HEK293T (cell line): ENCODE results near the gene ZNF469.

Experiments
- CTCF ChIA-PET: fragments of 350-600 bp; formaldehyde crosslinking; extraction: SDS; loops from one replicate; lab custom pipeline; 2021; ENCODE audit warnings: antibody characterized with exemption, inconsistent platforms; lab: Yijun Ruan, JAX
- POLR2A ChIA-PET: fragments of 350-600 bp; formaldehyde crosslinking; extraction: SDS; loops from one replicate; lab custom pipeline; 2020; ENCODE audit warnings: antibody characterized with exemption, inconsistent platforms; lab: Yijun Ruan, JAX
- DNase-seq: peaks from one replicate; pipeline ENCODE4 v3.0.0; 2012; ENCODE audit warnings: mixed read lengths; ENCODE audit errors: extremely low spot score
- ARNT ChIP-seq: fragments of 450-650 bp; IDR thresholded peaks from 2 replicates; pipeline ENCODE4 v1.6.1; 2017; ENCODE audit warnings: mild to moderate bottlenecking
- BHLHE40 ChIP-seq: fragments of 450-650 bp; IDR thresholded peaks from 2 replicates; pipeline ENCODE4 v1.6.1; 2016; ENCODE audit warnings: mild to moderate bottlenecking, moderate library complexity, borderline replicate concordance
- CTBP1 ChIP-seq: fragments of 450-650 bp; IDR thresholded peaks from 2 replicates; pipeline ENCODE4 v1.6.1; 2016; ENCODE audit warnings: borderline replicate concordance
- ELF4 ChIP-seq: fragments of 450-650 bp; IDR thresholded peaks from 2 replicates; pipeline ENCODE4 v1.6.1; 2017; ENCODE audit warnings: antibody characterized with exemption
- FOXA1 ChIP-seq: fragments of 450-650 bp; IDR thresholded peaks from 2 replicates; pipeline ENCODE4 v1.6.1; 2016; ENCODE audit warnings: mild to moderate bottlenecking
- FOXK2 ChIP-seq: fragments of 450-650 bp; IDR thresholded peaks from 2 replicates; pipeline ENCODE4 v1.6.1; 2016; ENCODE audit warnings: mild to moderate bottlenecking
- FOXM1 ChIP-seq: fragments of 450-650 bp; IDR thresholded peaks from 2 replicates; pipeline ENCODE4 v1.6.1; 2017; ENCODE audit warnings: mild to moderate bottlenecking, borderline replicate concordance
- HDGF ChIP-seq: fragments of 450-650 bp; IDR thresholded peaks from 2 replicates; pipeline ENCODE4 v1.6.1; 2017; ENCODE audit warnings: antibody characterized with exemption, borderline replicate concordance
- L3MBTL2 ChIP-seq: fragments of 450-650 bp; conservative IDR thresholded peaks from 2 replicates; pipeline ENCODE4 v1.6.1; 2016; ENCODE audit warnings: mild to moderate bottlenecking
- LEF1 ChIP-seq: fragments of 450-650 bp; IDR thresholded peaks from 2 replicates; pipeline ENCODE4 v1.6.1; 2017; ENCODE audit warnings: mild to moderate bottlenecking, borderline replicate concordance
- NFRKB ChIP-seq: fragments of 450-650 bp; IDR thresholded peaks from 2 replicates; pipeline ENCODE4 v1.6.1; 2016; ENCODE audit warnings: mild to moderate bottlenecking, moderate library complexity
- SP1 ChIP-seq: fragments of 450-650 bp; IDR thresholded peaks from 2 replicates; pipeline ENCODE4 v1.6.1; 2017
- SUZ12 ChIP-seq: fragments of 450-650 bp; IDR thresholded peaks from 2 replicates; pipeline ENCODE4 v1.6.1; 2016; ENCODE audit warnings: mild to moderate bottlenecking
- TARDBP ChIP-seq: fragments of 450-650 bp; IDR thresholded peaks from 2 replicates; pipeline ENCODE4 v1.6.1; 2016
- ZNF384 ChIP-seq: fragments of 450-650 bp; IDR thresholded peaks from 2 replicates; pipeline ENCODE4 v1.6.1; 2016
- TF ChIP-seq, protein P1 (sequence below): fragments of 450-650 bp; IDR thresholded peaks from 2 replicates; pipeline ENCODE4 v1.6.1; 2016

The ZNF469 gene

DNA sequence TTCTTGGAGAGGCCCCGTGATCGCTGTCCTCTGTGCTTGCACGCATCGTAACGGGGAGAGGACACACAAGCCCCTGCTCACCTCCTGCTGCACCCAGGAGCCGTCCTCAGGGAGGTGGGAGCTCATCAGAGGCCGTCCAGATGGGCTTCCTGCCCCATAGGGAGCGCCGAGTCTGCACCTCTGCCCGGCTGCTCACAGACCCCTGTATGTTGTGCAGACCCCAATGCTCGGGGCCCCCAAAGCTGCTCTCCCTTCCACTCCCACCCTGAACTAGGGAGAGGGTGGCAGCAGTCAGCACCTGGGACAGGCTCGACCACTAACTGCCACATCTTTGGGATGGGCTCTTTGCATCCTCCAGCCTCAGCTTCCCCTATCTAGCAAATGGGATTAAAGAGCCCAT lies 4.4 kb upstream of the ZNF469 start:
- POLR2A ChIA-PET: no interaction called here
- no peak for DNase-seq
- TF ChIP-seq FOXA1: no peak
- TF ChIP-seq LEF1: no peak
- no peak for TF ChIP-seq CTBP1
- TF ChIP-seq TARDBP: no peak
- no peak for TF ChIP-seq ZNF384
- no peak for TF ChIP-seq L3MBTL2
- no peak for TF ChIP-seq ARNT
- no peak for TF ChIP-seq NFRKB
- TF ChIP-seq SP1: no peak
- CTCF ChIA-PET: no interaction called here

DNA sequence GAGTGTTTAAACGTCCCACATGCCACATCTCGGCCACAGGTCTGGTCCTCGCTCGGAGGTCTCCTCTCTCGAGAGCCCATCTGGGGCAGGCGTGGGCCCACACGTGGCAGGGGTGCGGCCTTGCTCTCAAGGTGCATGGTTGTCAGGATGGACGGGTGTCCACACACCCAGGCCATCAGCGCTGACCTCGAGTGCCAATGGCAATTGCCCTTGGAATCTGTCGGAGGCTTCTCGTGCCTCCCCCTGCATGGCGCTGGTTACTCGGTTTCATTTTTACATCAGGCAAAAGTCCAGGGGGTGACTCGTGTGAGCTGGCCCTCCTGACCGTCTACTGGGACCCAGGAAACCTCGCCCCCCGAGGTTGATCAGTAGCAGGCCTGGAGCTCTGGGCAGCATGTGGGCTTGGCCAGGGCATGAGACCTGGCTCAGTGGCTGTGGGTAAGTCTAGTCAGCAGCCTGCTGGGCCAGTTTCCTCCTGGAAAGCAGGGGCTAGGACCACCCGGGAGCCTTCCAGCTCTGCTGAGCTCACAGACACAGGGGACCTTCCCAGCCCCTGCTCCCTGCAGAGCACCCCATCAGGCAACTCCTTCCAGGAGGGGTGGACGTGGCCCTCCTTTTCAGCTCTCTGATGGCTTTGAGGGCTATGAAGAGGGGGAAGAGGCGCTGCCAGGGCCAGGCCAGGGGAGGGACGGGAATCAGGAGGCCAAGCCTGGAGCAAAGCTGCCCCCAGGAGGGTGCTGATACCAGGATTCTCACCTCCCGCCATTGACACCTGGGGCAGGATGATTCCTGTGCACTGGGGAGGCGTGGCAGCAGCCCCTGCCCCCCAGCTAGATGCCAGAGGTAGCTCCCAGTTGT lies 3.7 kb upstream of the ZNF469 start:
- DNase-seq: no peak
- POLR2A ChIA-PET: no interaction called here
- no peak for TF ChIP-seq NFRKB
- no peak for TF ChIP-seq LEF1
- no peak for TF ChIP-seq ZNF384
- TF ChIP-seq FOXM1: no peak
- TF ChIP-seq HDGF: no peak
- no peak for TF ChIP-seq SUZ12
- TF ChIP-seq CTBP1: no peak
- TF ChIP-seq SP1: no peak
- TF ChIP-seq FOXA1: no peak
- no peak for TF ChIP-seq ARNT
- TF ChIP-seq TARDBP: no peak
- CTCF ChIA-PET: no interaction called here

DNA sequence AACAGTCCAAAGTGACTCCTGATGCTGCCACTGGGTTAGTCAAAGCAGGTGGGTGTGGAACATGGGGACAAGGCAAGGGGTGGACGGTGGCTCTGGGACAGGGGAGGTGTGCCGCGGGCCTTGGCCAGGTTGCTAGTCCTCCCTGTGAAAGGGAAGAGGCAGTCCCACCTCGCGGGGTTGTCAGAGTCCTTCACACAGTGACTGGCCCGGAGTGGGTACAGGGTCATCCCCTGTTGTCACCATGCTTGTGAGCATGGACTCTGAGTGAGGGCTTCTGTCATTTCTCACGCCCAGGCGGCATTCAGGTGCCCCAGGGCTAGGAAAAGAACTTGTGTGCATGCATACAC lies 3.1 kb upstream of the ZNF469 start:
- ChIA-PET CTCF (no interaction called here), POLR2A (no interaction called here)
- no peak for DNase-seq
- no peak for TF ChIP-seq FOXM1
- no peak for TF ChIP-seq CTBP1
- TF ChIP-seq ARNT: no peak
- no peak for TF ChIP-seq NFRKB
- no peak for TF ChIP-seq L3MBTL2
- TF ChIP-seq HDGF: no peak

DNA sequence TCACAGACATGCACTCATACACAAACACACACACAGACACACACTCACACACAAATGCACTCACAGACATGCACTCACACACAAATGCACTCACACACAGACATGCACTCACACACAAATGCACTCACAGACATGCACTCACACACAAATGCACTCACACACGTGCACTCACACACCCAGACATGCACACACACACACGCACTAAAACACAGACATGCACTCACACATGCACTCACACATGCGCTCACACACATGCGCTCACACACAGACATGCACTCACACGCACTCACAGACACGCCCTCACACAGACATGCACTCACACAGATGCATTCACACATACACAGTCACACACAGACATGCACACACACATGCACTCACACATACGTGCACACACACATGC lies 2.7 kb upstream of the ZNF469 start:
- no peak for DNase-seq
- ChIA-PET POLR2A (no interaction called here), CTCF (no interaction called here)
- TF ChIP-seq BHLHE40: no peak
- TF ChIP-seq L3MBTL2: no peak
- TF ChIP-seq NFRKB: no peak

DNA sequence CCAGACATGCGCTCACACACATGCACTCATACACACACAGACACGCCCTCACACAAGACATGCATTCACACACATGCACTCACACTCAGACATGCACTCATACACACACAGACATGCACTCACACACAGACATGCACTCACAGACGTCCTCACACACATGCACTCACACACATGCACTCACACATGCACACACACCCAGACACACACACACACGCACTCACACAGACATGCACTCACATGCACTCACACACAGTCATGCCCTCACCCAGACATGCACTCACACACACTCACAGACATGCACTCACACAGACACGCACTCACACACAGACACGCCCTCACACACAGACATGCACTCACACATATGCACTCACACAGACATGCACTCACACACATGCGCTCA lies 2.1 kb upstream of the ZNF469 start:
- CTCF ChIA-PET: no interaction called here
- POLR2A ChIA-PET: no interaction called here

DNA sequence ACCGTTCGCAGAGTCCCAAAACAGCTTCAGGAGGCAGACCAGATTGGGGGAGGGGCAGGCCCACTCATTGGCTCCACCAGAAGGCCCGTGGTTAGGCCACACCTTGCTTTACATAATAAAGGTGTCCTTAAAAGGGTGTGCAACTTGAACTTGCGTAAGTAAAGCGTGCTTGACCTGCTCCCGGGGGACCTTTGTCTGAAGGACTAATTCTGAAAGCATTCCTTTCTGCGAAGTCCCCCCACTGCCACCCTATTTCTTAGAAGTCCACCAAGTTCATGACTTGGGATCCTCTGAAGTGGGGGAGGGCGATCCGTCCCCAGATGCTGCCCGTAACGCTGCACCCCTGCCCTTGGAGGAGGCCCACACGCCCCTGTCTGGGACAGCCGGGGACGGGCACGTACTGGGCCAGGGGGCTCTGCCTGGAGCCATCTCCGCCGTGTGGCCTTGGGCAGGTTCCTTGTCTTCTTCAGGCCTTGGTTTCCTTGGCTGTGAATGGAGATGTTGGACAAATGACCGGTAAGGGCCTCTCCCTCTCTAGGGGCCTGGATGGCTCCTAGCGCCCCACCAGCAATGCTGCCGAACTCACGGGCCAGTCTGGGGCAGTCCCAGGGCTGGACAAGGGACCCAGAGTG lies 823 bp upstream of the ZNF469 start:
- DNase-seq: no peak

More for the DNA sequence above, 2.1 kb upstream of the ZNF469 start:
- no peak for DNase-seq
- TF ChIP-seq FOXM1 (no peak), ELF4 (no peak), L3MBTL2 (no peak), ZNF384 (no peak), NFRKB (no peak), HDGF (no peak), SUZ12 (no peak), BHLHE40 (no peak), TARDBP (no peak), FOXK2 (no peak), LEF1 (no peak), FOXA1 (no peak), CTBP1 (no peak), ARNT (no peak), SP1 (no peak)
- TF ChIP-seq, protein P1, sequence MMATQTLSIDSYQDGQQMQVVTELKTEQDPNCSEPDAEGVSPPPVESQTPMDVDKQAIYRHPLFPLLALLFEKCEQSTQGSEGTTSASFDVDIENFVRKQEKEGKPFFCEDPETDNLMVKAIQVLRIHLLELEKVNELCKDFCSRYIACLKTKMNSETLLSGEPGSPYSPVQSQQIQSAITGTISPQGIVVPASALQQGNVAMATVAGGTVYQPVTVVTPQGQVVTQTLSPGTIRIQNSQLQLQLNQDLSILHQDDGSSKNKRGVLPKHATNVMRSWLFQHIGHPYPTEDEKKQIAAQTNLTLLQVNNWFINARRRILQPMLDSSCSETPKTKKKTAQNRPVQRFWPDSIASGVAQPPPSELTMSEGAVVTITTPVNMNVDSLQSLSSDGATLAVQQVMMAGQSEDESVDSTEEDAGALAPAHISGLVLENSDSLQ: no peak

More for the DNA sequence above, 823 bp upstream of the ZNF469 start:
- ChIA-PET CTCF (no interaction called here), POLR2A (no interaction called here)
- TF ChIP-seq SUZ12: no peak
- TF ChIP-seq TARDBP: no peak
- TF ChIP-seq CTBP1: no peak
- no peak for TF ChIP-seq ELF4
- no peak for TF ChIP-seq SP1
- TF ChIP-seq HDGF: no peak
- TF ChIP-seq LEF1: no peak
- no peak for TF ChIP-seq ARNT
- TF ChIP-seq FOXA1: no peak
- TF ChIP-seq NFRKB: no peak
- TF ChIP-seq, protein P1: no peak
- TF ChIP-seq BHLHE40: no peak
- no peak for TF ChIP-seq FOXK2
- no peak for TF ChIP-seq FOXM1
